Kidney (tissue), 14 donors: ENCODE results near the gene ADPRHL1. TPM values are rescaled to one million over a fixed set of nuclear protein-coding genes. Genes with fewer than 3 reads are reported as not detected.

ENCODE experiments used
- DNase-seq, 5 donors: peaks; one replicate each; pipeline ENCODE4 v3.0.0-alpha.2; 2013 to 2020
- FAIRE-seq: peaks from 2 replicates; lab custom pipeline; 2012; peaks lifted over from hg19 to GRCh38; lab: Jason Lieb, UNC
- H3K27ac ChIP-seq, 2 donors: one replicate each; pipeline ENCODE4 v1.7.0; 2013; ENCODE audit warnings: low read depth in 2 of 2, low read length in 2 of 2, inconsistent platforms in 1 of 2
- H3K27me3 ChIP-seq: one replicate; pipeline ENCODE4 v1.7.1; 2013; ENCODE audit warnings: low read length, inconsistent platforms; ENCODE audit not compliant: control insufficient read depth, insufficient read depth
- H3K36me3 ChIP-seq, 3 donors: one replicate each; pipeline versions ENCODE4 v1.7.0 to v1.7.1; 2013; ENCODE audit warnings: low read length in 3 of 3, control low read depth in 1 of 3, inconsistent platforms in 1 of 3; ENCODE audit not compliant: insufficient read depth in 3 of 3, control insufficient read depth in 2 of 3
- H3K4me1 ChIP-seq, 3 donors: one replicate each; pipeline versions ENCODE4 v1.7.0 to v1.7.1; 2013; ENCODE audit warnings: low read length in 3 of 3, inconsistent platforms in 1 of 3, low read depth in 1 of 3; ENCODE audit not compliant: control insufficient read depth in 2 of 3, insufficient read depth in 2 of 3
- H3K4me3 ChIP-seq, 3 donors: one replicate each; pipeline versions ENCODE4 v1.7.0 to v1.8.1; 2013; ENCODE audit warnings: low read length in 3 of 3, control low read depth in 1 of 3, inconsistent platforms in 1 of 3
- H3K9ac ChIP-seq, 3 donors: one replicate each; pipeline versions ENCODE4 v1.7.0 to v1.7.1; 2013; ENCODE audit warnings: low read length in 3 of 3, control low read depth in 1 of 3, inconsistent platforms in 1 of 3
- H3K9me3 ChIP-seq, 3 donors: one replicate each; pipeline versions ENCODE4 v1.7.0 to v1.7.1; 2013; ENCODE audit warnings: low read length in 3 of 3, control low read depth in 1 of 3, inconsistent platforms in 1 of 3; ENCODE audit not compliant: control insufficient read depth in 2 of 3, insufficient read depth in 1 of 3
- CTCF ChIP-seq: IDR thresholded peaks from 3 replicates; pipeline ENCODE4 v1.5.1; 2012; ENCODE audit warnings: mild to moderate bottlenecking, moderate library complexity, borderline replicate concordance; ENCODE audit not compliant: insufficient read depth; ENCODE audit errors: extremely low read depth
- intact Hi-C: fragments of 100-400 bp; cut with DNase I; formaldehyde crosslinking; loops from one replicate; pipeline ENCODE4 v1.11.1; 2022
- polyA plus RNA-seq: library from polyadenylated mRNA; stranded (reverse); fragments of 350-450 nt; fragmentation: Illumina TruSeq; extraction: RNeasy Lipid Tissue Mini Kit (QIAGEN cat#74804); gene quantifications from one replicate; pipeline ENCODE4 v1.2.3, GENCODE V29; 2014; ENCODE audit warnings: low read depth, low replicate concordance; ENCODE audit not compliant: insufficient read depth
- total RNA-seq: library from RNA; stranded (reverse); fragmentation: NEBNext Ultra II Directional; extraction: Animal tissue kit (Norgen Biotek cat#: 25700); gene quantifications from one replicate; pipeline ENCODE4 v1.2.1, GENCODE V29; 2021
- donor health status: control.
- donor health status: control.
- donor health status: control.
- donor health status: control.
- donor health status: control.
- donor health status: DM: yes; HTN: yes; CAD: no.
- donor health status: Normal renal cell carcinoma (clear cell type).

ADPRHL1 gene
- total and polyA plus RNA-seq, 2 donors from 2014 or later, result 1.1 to 1.5 TPM

GRCh38 chr13:113499936-113500335 is 46.6 kb upstream of the ADPRHL1 start:
- Histone ChIP-seq H3K27me3 (no peaks in the 10 kb centered on the region), H3K4me1 (peaks cover 0 to 2% (median 0%) of the 10 kb centered on the region in 3 donors), H3K36me3 (peaks cover 16 to 47% (median 35%) of the 10 kb centered on the region in 3 donors), H3K9ac (no peak overlapping the region), H3K9me3 (no peaks in the 10 kb centered on the region), H3K27ac (no peak overlapping the region), H3K4me3 (no peak overlapping the region)
- TF ChIP-seq CTCF, result no peak
- intact Hi-C loops, result no loop called here
- FAIRE-seq, result no peak
- no peak for DNase-seq

GRCh38 chr13:113498905-113499304 is 45.6 kb upstream of the ADPRHL1 start:
- DNase-seq (no peak), FAIRE-seq (no peak)
- Histone ChIP-seq H3K9me3 (no peaks in the 10 kb centered on the region), H3K4me3 (no peak overlapping the region), H3K4me1 (peaks cover 0 to 2% (median 0%) of the 10 kb centered on the region in 3 donors), H3K9ac (no peak overlapping the region), H3K27ac (no peak overlapping the region), H3K27me3 (no peaks in the 10 kb centered on the region), H3K36me3 (peaks cover 16 to 41% (median 35%) of the 10 kb centered on the region in 3 donors)
- intact Hi-C loops, result no loop called here
- TF ChIP-seq CTCF, result no peak

GRCh38 chr13:113497217-113497616 is 43.9 kb upstream of the ADPRHL1 start:
- TF ChIP-seq CTCF, result no peak
- H3K27ac ChIP-seq, result no peak overlapping the region
- H3K9me3 ChIP-seq, result no peaks in the 10 kb centered on the region
- FAIRE-seq (no peak), DNase-seq (no peak)
- no peak overlapping the region for H3K4me3 ChIP-seq
- H3K36me3 ChIP-seq, result peaks cover 13 to 35% (median 35%) of the 10 kb centered on the region in 3 donors
- H3K9ac ChIP-seq, result no peak overlapping the region
- H3K27me3 ChIP-seq, result no peaks in the 10 kb centered on the region
- peaks cover 0 to 6% (median 0%) of the 10 kb centered on the region in 3 donors for H3K4me1 ChIP-seq
- intact Hi-C loops, result no loop called here
